Activated B cell treated with CpG ODN at 0.5 μM for 24 hours (primary cell): Measurements from ENCODE around the gene SPATS2. TPM values are rescaled to one million over a fixed set of nuclear protein-coding genes. Genes with fewer than 3 reads are reported as not detected.

Source experiments
- ATAC-seq: fragments of 200-7000 bp; cut with Tn5 transposase; one replicate; pipeline ENCODE4 v1.10.0; 2021; ENCODE audit warnings: low read depth, mild to moderate bottlenecking, moderate library complexity
- CTCF ChIA-PET: fragments of 350-600 bp; sonication (Branson Sonifier 250); formaldehyde crosslinking; loops from one replicate; lab custom pipeline; 2021; ENCODE audit warnings: antibody characterized with exemption; lab: Charles Lee
- POLR2A ChIA-PET: fragments of 350-600 bp; sonication (Branson Sonifier 250); formaldehyde crosslinking; loops from one replicate; lab custom pipeline; 2021; ENCODE audit warnings: antibody characterized with exemption; lab: Charles Lee
- DNase-seq: peaks from one replicate; pipeline ENCODE4 v3.0.0; 2022
- H3K27ac Mint-ChIP-seq: one replicate; pipeline ENCODE4 v1.8.0; 2020; ENCODE audit warnings: mixed read lengths
- H3K27me3 Mint-ChIP-seq: one replicate; pipeline ENCODE4 v1.8.0; 2021; ENCODE audit warnings: mixed read lengths
- H3K36me3 Mint-ChIP-seq: one replicate; pipeline ENCODE4 v1.8.0; 2021; ENCODE audit warnings: low read depth, mixed read lengths
- H3K4me1 Mint-ChIP-seq: one replicate; pipeline ENCODE4 v1.8.0; 2021; ENCODE audit warnings: mixed read lengths
- H3K4me3 Mint-ChIP-seq: one replicate; pipeline ENCODE4 v1.8.0; 2020; ENCODE audit warnings: mild to moderate bottlenecking, mixed read lengths
- H3K9me3 Mint-ChIP-seq: one replicate; pipeline ENCODE4 v1.8.0; 2020; ENCODE audit warnings: mixed read lengths
- intact Hi-C: fragments of 100-400 bp; cut with micrococcal nuclease; formaldehyde crosslinking; loops from one replicate; pipeline ENCODE4 v1.15.1; 2024
- total RNA-seq: library from RNA; stranded (reverse); gene quantifications from 2 replicates; pipeline ENCODE4 v1.2.3, GENCODE V29; 2022
- TF ChIP-seq, protein P1 (sequence below): fragments of 200-600 bp; IDR thresholded peaks from one replicate; pipeline ENCODE4 v1.8.0; 2022; ENCODE audit warnings: antibody characterized with exemption, mild to moderate bottlenecking

SPATS2 gene
- total RNA-seq, 1 donor from 2014 or later = 18.9 TPM

DNA sequence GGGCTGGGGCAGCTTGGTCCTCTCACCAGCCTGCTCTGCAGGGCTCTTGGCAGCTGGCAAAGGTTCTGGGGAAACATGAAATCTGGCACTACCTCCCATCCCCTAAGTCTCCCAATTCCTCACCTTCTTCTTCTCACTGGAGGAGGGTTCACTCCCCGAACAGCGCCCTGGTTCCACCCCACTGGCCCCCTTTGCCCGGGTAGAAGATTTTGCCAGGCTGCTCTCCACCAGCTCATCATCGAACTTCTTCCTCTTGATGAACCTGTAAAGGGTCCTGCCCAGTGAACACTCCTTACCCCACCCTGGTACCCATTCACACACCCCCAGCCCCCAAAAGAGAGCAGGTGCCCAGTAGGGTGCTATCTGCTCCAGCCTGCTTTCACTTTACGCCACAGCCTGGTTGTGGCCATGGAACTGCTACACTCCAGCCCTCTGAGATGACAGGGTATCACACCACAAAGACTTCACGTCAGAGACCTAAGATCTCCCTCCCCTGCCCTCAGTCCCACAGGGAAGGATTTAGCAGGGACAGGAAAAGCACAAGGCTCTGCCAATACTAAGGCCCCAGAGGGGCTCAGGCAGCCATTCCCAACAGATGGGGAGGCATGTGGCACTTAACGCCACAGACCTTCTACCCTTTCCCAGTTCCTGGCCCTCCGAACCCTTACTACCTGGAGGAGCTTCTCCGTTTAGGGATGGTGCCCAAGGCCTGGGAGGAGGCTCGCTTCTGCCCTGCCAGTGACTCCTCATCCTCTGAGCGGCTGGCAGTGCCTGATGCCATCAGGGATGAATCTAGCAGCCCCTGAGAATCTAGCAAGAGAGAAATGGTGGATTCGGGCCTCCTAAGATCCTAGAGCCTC, 198.4 kb downstream of the SPATS2 start:
- H3K36me3 Mint-ChIP-seq = peaks cover 58% of the 10 kb centered on the region
- H3K27me3 Mint-ChIP-seq = no peaks in the 10 kb centered on the region
- H3K9me3 Mint-ChIP-seq = no peaks in the 10 kb centered on the region
- ChIA-PET CTCF (interaction anchor here (1.2 kb wide), 1 partner anchor 12 kb away, joined by 3 read pairs; no protein-coding TSS in a partner anchor), POLR2A (interaction anchor here (0.6 to 0.7 kb wide), 2 partner anchors 58 to 263 kb away, joined by 3 read pairs; partner anchors contain the start of genes NCKAP5L and PRPF40B)
- intact Hi-C loops = loop anchor here (2.0 to 10.0 kb wide), 2 partner anchors 27 to 259 kb away; partner anchors contain the start of genes KCNH3 and NCKAP5L
- H3K4me1 Mint-ChIP-seq = peaks cover 26% of the 10 kb centered on the region
- ATAC-seq (no peak), DNase-seq (no peak)
- H3K4me3 Mint-ChIP-seq = peak overlapping the region; percentile 11
- no peak overlapping the region for H3K27ac Mint-ChIP-seq
- TF ChIP-seq, protein P1, sequence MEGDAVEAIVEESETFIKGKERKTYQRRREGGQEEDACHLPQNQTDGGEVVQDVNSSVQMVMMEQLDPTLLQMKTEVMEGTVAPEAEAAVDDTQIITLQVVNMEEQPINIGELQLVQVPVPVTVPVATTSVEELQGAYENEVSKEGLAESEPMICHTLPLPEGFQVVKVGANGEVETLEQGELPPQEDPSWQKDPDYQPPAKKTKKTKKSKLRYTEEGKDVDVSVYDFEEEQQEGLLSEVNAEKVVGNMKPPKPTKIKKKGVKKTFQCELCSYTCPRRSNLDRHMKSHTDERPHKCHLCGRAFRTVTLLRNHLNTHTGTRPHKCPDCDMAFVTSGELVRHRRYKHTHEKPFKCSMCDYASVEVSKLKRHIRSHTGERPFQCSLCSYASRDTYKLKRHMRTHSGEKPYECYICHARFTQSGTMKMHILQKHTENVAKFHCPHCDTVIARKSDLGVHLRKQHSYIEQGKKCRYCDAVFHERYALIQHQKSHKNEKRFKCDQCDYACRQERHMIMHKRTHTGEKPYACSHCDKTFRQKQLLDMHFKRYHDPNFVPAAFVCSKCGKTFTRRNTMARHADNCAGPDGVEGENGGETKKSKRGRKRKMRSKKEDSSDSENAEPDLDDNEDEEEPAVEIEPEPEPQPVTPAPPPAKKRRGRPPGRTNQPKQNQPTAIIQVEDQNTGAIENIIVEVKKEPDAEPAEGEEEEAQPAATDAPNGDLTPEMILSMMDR = no peak

DNA sequence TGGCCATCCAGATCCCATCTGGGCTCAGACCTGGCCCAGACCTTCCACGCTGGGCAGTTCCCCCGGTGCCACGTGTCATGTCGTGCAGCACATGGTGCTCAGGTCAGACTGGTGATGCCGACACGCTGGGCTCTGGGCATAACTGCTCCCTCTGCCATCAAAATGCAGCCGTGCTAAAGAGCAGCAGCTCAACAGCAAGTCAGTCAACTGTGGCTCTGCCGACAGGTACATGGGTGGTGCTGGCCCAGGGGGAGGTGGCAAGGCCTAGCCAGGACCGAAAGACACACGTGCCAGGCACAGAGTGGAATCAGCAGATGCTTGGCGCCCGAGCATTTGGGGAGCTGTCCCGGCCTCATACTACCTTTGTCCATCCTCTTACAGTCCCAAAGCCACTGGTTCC, 199.1 kb downstream of the SPATS2 start:
- ChIA-PET POLR2A (interaction anchor here (0.6 to 1.3 kb wide), 3 partner anchors 38 to 262 kb away, joined by 3 to 4 read pairs (median 3); partner anchors contain the start of genes NCKAP5L and PRPF40B), CTCF (no interaction called here)
- TF ChIP-seq, protein P1 = no peak
- H3K4me1 Mint-ChIP-seq = peaks cover 30% of the 10 kb centered on the region
- intact Hi-C loops = loop anchor here (2.0 to 10.0 kb wide), 2 partner anchors 28 to 258 kb away; partner anchors contain the start of genes KCNH3 and NCKAP5L
- no peaks in the 10 kb centered on the region for H3K27me3 Mint-ChIP-seq
- no peak overlapping the region for H3K4me3 Mint-ChIP-seq
- H3K9me3 Mint-ChIP-seq = no peaks in the 10 kb centered on the region
- no peak for DNase-seq
- no peak overlapping the region for H3K27ac Mint-ChIP-seq
- no peak for ATAC-seq
- H3K36me3 Mint-ChIP-seq = peaks cover 51% of the 10 kb centered on the region

- intact Hi-C loops = loop anchor here (2.0 to 10.0 kb wide), 2 partner anchors 28 to 258 kb away; partner anchors contain the start of genes KCNH3 and NCKAP5L
- POLR2A ChIA-PET = interaction anchor here (0.5 to 1.4 kb wide), 20 partner anchors 9 to 544 kb away, joined by 3 to 11 read pairs (median 4); partner anchors contain the start of genes BCDIN3D, COX14, PRPF40B and SPATS2
- Mint-ChIP-seq H3K27me3 (no peaks in the 10 kb centered on the region), H3K36me3 (peaks cover 44% of the 10 kb centered on the region), H3K9me3 (no peaks in the 10 kb centered on the region), H3K27ac (peak overlapping the region; percentile 100), H3K4me3 (peak overlapping the region; percentile 97), H3K4me1 (peaks cover 30% of the 10 kb centered on the region)
- TF ChIP-seq, protein P1 = no peak
- DNase-seq (no peak), ATAC-seq (peak; percentile 11)
- CTCF ChIA-PET = no interaction called here
Measured at GRCh38 chr12:49567302-49567610, 200.0 kb downstream of the SPATS2 start.

DNA sequence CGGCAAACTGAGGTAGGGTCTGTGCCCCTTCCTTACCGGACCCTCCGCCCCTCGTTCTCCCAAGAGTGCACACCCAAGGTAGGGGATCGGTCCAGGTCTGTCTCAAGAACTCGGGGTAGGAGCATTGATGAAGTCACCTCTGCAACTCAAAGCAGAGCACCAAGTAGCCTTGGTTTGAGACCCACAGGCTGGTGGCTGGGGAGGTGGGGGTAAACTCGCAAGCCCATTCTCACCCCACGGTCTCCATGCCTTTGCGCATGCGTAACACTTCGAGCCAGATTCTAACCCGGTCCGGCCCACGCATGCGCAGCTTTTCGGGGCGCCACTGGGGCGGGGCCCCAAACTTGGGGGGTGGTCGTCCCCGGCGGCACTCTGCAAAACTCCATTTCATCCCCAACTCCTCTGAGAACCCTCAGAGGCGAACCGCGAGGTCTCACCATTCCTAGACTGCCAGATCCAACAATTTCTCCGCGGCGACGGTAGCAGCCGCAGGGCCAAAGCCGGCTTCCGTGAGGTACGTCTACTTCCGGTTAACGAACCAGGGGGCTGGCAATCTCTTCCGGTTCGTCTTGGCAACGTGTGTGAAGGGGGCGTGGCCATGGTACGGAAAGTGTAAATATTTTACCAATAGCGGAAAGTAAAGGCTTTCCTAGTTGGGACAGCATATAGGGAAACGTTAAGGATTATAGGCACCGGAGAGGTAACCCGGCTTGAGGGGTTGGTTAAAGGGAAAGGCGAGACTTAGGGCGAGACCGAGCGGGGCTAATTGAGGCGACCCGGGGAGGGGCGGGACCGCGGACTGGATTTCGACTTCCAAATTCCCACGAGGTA, 200.6 kb downstream of the SPATS2 start, which contains the start of gene MCRS1:
Gene MCRS1 (minus strand): TSS at position 532 of the 831 bp plus-strand sequence. CDS start 1,411 bp downstream, outside the sequence.
- peak; percentile 80 for DNase-seq
- TF ChIP-seq, protein P1 = no peak
- POLR2A ChIA-PET = interaction anchor here (0.5 to 1.4 kb wide), 21 partner anchors 10 to 544 kb away, joined by 3 to 11 read pairs (median 4); partner anchors contain the start of genes BCDIN3D, COX14, PRPF40B and SPATS2
- Mint-ChIP-seq H3K36me3 (peaks cover 38% of the 10 kb centered on the region), H3K4me1 (peaks cover 30% of the 10 kb centered on the region), H3K27ac (peak within 1 kb of the TSS; percentile 100), H3K27me3 (no peaks in the 10 kb centered on the region), H3K9me3 (no peaks in the 10 kb centered on the region), H3K4me3 (peak within 1 kb of the TSS; percentile 97)
- peak; percentile 88 for ATAC-seq
- CTCF ChIA-PET = no interaction called here
- intact Hi-C loops = loop anchor here (1.0 to 10.0 kb wide), 4 partner anchors 29 to 257 kb away; partner anchors contain the start of genes FMNL3, KCNH3, NCKAP5L and PRPF40B
